ENCODE data around the gene PTCH2.
"Not testable (repeated sequence)": the region's sequence is repeated elsewhere in the genome, so short reads cannot be mapped to it uniquely, and the experiment has no call there.

DNA sequence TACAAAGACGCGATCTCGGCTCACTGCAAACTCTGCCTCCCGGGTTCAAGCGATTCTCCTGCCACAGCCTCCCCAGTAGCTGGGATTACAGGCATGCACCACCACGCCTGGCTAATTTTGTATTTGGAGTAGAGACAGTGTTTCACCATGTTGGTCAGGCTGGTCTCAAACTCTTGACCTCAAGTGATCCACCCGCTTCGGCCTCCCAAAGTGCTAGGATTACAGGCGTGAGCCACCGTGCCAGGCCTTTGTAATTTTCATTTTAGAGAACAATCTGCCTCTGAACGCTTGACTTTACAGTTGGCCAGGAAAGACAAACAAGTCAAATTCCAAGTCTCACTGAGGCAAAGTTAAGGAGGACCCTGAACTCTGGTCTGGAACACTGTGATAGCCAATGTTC, 4.8 kb downstream of the PTCH2 start:
- TF ChIP-seq, protein P1, sequence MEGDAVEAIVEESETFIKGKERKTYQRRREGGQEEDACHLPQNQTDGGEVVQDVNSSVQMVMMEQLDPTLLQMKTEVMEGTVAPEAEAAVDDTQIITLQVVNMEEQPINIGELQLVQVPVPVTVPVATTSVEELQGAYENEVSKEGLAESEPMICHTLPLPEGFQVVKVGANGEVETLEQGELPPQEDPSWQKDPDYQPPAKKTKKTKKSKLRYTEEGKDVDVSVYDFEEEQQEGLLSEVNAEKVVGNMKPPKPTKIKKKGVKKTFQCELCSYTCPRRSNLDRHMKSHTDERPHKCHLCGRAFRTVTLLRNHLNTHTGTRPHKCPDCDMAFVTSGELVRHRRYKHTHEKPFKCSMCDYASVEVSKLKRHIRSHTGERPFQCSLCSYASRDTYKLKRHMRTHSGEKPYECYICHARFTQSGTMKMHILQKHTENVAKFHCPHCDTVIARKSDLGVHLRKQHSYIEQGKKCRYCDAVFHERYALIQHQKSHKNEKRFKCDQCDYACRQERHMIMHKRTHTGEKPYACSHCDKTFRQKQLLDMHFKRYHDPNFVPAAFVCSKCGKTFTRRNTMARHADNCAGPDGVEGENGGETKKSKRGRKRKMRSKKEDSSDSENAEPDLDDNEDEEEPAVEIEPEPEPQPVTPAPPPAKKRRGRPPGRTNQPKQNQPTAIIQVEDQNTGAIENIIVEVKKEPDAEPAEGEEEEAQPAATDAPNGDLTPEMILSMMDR (IDR thresholded peaks at IDR 0.05; ENCODE audit: insufficient read depth, low read length): not testable (repeated sequence)
- not testable (repeated sequence) for TF ChIP-seq GABPA (IDR thresholded peaks at IDR 0.05; ENCODE audit: low read depth)
- TF ChIP-seq, protein P2, sequence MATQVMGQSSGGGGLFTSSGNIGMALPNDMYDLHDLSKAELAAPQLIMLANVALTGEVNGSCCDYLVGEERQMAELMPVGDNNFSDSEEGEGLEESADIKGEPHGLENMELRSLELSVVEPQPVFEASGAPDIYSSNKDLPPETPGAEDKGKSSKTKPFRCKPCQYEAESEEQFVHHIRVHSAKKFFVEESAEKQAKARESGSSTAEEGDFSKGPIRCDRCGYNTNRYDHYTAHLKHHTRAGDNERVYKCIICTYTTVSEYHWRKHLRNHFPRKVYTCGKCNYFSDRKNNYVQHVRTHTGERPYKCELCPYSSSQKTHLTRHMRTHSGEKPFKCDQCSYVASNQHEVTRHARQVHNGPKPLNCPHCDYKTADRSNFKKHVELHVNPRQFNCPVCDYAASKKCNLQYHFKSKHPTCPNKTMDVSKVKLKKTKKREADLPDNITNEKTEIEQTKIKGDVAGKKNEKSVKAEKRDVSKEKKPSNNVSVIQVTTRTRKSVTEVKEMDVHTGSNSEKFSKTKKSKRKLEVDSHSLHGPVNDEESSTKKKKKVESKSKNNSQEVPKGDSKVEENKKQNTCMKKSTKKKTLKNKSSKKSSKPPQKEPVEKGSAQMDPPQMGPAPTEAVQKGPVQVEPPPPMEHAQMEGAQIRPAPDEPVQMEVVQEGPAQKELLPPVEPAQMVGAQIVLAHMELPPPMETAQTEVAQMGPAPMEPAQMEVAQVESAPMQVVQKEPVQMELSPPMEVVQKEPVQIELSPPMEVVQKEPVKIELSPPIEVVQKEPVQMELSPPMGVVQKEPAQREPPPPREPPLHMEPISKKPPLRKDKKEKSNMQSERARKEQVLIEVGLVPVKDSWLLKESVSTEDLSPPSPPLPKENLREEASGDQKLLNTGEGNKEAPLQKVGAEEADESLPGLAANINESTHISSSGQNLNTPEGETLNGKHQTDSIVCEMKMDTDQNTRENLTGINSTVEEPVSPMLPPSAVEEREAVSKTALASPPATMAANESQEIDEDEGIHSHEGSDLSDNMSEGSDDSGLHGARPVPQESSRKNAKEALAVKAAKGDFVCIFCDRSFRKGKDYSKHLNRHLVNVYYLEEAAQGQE (IDR thresholded peaks at IDR 0.05; ENCODE audit: insufficient replicate concordance, low read depth): not testable (repeated sequence)

Measured in HL-60 (cell line).